ENCODE data around the gene CDC25A.

CDC25A gene

DNA sequence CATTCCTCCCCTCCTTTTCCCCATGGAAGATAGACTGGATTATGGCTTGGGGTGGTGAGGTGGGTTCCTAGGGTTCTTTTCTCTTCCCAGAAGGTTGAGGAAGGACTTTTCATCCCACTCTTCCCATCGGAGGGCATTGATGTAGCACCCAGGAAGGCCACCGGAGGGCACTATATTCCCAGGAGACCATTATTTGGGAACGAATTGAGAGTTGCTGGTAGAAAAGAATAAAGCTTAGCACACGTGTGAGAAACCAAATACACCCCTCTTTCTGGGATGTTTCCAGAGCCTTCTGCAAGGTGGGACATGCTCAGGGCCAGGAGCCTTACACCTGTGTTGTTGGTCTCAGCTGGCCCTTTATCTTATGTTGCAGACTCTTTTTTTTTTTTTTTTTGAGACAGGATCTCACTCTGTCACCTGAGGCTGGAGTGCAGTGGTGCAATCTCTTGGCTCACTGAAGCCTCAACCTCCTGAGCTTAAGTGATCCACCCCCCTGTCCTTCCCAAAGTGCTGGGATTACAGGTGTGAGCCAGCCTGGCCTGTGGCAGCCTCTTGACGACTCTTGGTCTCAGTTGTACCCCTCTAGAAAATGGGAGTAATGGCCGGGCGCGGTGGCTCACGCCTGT is 6.3 kb upstream of the CDC25A start:
- peak; percentile 53 for FAIRE-seq

DNA sequence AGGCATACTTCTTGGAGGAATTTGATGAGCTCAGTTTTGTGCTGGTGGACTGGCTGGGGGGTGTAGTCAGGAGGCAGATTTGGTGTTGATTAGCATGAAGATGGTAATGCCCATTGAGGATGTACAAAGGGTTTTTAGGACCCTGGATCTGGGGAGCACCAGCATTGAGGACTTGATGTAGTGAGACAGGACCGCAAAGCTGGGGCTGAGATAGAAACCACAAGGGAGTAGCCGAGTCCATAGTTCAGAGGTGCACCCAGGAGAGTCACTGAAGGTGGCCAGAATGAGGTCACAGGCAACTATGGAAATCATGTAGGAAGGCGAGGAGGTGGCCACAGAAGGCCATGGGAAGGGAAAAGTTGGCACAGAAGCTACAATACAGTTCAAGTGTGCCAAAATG is 2.7 kb upstream of the CDC25A start:
- no peak for FAIRE-seq

DNA sequence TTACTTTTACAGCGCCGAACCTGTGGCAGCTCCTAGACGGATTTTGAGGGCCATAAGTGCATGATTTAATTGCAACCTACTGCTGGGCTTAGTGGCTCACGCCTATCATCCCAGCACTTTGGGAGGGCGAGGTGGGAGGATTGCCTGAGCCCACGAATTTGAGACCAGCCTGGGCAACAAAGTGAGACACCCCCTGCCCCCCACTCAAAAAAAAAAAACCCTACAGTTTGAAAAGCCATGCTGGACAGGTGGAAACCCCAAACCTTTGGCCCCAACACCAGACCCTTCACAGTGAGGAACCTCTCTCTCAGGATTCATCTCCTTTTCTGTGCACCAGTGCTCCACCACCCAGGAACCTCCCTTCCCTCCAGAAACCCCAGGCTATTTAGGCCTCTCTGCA is 1.1 kb upstream of the CDC25A start:
- FAIRE-seq, result no peak

DNA sequence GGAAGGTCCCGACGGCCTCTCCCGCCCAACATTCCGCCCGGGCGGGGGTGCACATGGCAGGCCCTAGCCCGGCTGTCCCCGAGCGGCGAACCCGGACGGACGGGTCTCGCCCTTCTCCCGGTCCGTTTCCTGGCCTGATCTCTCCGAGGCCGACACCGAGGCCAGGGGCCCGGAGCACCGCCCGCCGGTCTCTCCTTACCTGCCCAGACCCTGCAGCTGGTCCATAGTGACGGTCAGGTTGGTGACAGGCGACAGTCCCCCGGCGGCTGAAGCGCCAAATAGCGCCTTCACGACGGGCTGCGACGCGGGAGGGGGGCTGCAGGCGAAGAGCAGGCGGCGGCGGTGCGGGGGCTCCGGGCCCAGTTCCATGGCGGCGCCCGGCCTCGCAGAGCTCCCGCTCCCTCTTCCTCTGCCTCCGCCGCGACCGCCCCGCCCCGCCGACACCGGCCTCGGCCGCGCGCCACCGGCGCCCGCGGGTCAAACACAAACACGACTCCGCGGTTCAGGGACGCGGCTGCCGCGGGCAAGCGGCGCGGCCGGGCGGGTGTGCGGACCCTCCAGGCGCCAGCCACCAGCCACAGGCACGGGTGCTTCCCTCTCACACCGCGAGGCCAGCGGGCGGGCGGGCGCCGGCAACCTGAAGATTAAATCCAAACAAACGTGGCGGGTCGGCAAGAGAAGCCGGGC is 495 bp downstream of the CDC25A start:
- no peak for FAIRE-seq

DNA sequence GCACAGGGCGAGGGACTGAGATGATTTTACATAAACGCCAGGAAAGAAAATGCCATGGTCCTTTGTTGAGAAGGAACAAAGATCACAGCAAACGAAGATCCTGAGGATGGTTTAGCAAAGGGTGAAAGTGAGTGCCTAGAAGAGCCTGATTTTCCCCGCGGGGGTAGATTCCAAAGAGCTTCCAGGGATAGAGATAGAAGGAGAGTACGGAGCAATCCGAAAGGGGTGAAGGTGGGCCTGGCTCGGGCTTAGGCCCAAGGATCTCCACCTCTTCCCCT is 977 bp downstream of the CDC25A start:
- FAIRE-seq, result no peak

DNA sequence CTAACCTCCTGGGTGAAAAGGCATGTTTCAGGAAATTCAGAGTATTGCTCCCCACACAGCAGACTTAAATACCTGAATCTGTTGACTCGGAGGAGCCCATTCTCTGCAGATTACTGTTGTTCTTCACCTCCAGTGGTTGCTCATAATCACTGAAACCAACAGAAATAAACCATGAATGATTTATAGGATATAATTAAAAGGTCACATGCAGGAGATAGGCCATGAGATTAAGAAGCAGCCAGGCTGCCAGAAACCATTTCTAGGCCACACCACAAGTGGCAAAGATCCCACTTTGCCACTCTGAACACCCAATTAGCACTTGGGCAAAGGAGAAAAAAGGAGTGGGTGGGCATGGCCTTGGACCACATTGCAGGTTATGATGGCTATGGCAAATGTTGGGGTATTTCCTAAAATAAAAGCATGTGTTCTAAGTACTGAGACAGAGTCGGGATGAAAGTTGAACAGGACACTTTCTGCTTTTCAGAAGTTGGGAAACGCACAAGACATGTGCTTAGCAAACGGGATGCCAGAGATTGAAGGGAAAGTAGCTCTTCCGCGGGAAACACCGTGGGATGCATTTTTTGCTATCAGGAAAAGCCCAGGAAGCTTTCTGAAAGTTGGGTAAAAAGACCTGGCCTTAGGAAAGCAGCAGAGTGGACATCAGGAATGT is 1.5 kb downstream of the CDC25A start:
- no peak for FAIRE-seq

DNA sequence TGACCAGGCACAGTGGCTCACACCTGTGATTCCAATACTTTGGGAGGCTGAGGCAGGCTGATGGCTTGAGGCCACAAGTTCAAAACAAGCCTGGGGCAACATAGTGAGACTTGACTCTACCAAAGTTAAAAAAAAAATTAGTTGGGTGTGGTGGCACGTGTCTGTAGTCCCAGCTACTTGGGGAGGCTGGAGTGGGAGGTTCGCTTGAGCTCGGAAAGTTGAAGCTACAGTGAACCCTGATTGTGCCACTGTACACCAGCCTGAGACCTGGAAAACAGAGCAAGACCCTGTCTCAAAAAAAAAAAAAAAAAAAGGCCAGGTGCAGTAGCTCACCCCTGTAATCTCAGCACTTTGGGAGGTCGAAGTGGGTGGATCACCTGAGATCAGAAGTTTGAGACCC is 3.1 kb downstream of the CDC25A start:
- FAIRE-seq, result no peak

DNA sequence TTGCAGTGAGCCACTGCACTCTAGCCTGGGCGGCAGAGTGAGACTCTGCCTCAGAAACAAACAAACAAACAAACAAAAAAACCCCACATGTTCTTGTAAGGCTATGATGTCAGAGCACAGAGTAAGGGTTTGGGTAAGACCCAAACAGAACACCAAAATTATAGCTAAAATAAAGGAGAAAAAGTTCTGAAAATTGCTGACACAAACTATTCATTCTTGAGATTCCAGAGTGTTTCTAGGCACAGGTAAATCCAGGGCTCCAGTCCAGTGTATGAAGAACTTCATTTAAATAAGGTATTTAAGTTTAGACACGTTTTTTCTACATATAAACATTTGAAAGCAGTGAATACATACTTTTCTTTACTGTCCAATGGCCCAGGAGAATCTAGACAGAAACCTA is 3.9 kb downstream of the CDC25A start:
- no peak for FAIRE-seq

DNA sequence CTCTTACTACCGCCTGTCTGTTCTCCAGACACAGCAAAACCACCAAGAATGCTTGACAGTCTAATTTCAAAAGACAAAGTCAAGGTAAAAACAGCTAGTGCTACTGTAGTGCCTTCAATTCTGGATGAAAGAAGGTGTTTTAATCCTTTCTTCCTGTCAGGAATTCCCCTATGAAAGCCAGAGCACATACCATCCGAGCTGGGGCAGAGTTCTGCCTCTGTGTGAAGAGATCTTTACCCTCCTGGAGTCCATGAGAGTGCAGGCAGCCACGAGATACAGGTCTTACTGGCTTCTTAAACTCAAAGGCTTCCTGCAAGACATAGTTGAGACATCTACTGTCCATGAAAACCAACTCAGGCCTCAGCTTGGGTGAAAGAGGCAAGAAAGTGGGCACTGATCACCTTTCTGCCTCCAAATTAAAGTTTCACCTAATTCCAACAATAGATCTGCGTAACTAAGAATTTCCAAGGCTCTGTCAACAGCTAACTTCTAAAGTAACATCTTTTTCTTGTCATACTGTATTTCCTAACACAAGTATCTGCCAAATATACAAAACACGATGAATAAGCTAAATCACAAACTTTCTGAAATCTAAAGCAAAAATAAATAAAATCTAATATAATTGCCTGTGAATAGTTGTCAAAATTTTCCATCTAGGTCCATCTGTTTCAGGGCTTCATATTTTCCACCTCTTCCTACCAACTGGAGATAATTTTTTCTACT is 7.5 kb downstream of the CDC25A start:
- FAIRE-seq, result no peak

DNA sequence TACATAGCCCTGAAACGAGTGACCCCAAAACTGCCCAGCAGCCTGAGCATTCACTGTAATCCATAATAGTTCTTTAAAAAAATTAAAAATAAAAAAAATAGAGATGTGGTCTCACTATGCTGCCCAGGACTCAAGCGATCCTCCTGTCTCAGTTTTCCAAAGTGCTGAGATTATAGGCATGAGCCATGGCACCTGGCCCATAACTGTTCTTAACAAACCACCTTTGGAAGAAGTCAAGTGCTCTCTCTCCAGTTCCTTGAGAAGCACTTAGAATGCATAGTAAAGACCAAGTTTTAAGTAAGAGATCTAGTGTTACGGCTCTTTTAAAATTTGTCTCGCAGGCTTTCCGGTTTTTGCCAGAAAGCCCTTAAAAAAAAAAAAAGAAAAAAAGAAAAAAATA is 8.2 kb downstream of the CDC25A start:
- FAIRE-seq, result peak; percentile 58

DNA sequence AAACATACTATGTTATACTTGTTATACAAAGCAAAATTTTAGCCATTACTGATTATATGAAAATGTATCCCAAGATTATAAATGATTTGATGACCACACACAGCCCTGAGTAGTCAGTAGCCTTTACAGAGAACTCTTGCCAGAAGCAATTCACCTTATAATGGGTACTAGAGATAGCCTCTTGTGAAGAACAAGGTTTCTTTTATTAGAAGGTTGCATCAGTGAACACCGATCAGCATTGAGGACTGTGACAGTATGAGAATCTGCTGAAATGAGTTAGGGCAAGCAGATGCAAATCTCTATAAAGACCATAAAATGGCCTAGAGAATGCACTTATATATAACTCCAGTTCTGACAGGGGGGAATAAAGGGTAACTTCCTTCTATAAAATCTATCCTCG is 10.1 kb downstream of the CDC25A start:
- FAIRE-seq, result no peak

DNA sequence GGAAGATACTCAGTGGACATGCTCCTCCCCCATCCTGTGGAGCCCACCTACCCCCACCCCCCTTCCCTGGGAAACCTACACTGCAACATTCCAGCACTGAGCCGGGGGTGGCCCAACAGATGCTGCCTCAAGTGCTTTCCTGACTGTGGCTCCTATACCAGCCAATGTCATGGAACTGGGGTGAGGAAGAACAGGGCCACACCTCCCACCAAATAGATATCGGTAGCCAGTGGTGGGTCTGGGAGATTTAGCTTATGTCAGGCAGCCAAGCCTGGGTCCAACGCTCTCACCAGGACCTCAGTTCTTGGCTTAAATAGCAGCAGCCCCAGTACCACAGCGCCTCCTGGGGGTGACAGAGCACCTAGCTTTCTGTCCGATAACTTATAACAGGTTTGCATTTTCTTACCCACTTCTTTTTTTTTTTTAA is 30.3 kb downstream of the CDC25A start:
- FAIRE-seq, result peak; percentile 54

DNA sequence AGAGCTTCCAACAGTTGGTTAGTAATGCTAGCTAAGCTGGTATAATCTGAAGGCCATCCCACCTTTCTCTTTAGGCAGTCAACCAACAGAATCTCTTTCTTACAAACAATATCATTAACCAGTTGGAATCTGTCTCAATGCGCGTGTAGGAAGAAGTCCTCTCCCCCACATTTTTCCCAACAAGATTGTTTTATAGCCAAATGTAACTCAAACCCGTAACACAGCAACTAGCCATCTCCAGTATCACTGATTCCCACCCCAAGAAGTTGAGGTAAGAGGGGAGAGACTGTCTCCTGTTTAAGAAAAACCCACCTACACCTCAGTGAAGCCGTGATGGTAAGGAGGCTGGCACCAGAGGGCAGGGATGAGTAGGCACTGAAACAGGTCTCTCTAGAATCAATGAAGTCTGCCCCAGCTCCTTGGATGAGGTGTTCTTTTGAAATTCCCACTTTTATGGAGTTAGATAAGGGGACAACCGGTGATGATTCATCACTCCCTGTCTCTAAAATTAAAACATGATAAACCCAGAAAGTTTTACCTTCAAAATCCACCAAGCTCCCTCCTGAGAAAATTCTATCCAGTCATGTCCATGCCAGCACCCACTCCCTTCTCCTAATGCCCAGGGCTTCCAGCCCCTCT is 30.9 kb downstream of the CDC25A start:
- FAIRE-seq, result no peak

DNA sequence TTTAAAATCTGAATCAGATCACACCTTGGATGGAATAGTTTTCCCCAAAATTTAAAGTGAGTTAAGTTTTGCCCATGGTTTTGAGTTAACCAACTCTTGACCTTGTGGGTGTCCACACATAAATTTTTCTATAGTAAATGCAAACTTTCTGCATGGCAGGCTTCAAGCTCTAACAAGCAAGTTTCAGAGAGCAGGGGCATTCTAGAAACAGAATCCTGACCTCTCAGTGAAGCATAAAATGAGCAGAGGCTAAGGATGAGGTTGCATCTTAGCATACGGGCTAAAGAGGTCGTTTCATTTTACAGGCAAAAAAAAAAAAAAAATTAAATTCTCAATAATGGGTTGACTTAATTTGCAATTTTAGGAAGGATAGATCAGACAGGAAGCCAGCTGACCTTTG is 32.1 kb downstream of the CDC25A start:
- FAIRE-seq, result no peak

DNA sequence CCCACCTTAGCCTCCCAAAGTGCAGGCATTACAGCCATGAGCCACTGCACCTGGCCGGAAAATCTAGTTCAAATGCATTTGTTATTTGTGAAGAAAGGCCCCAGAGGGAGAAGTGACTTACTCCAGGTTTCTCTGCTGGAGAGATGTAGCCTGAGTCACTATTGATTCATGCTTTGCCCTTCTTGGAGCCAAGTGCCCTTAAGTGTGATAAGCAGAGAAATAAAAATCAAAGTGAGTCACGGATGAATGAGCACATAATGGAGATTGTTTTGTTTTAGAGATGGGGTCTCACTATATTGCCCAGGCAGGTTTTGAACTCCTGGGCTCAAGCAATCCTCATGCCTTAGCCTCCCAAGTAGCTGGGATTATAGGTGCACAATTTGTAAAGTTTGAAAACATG is 33.1 kb downstream of the CDC25A start:
- no peak for FAIRE-seq

DNA sequence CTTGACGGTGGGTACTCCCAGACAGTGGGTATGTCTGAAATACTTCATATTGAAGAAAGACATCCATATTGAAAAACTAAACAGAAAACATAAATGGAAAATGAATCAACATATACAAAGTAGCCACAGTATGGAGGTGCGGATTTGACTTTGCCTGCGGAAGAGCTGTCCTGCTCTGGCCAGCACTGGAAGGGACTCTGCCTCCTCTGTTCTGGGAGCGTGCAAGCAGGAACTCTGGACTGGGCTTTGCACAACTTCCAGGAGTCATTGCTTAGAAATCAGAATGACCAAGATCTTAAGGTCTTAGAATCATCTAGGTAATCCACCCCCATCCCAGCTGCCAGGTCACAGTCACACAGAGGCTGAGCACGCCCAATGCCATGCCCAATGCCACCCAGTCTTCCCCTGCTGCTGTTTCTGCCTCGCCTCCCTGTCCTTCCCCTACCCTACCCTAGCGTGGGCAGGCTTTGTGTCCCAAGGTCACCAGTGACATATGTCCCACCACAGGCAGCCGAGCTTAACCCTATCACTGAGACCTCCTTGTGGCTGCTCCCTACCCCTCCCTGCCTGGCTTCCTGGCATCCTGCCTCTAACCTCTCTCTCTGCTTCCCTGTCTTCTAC is 36.3 kb downstream of the CDC25A start:
- no peak for FAIRE-seq

DNA sequence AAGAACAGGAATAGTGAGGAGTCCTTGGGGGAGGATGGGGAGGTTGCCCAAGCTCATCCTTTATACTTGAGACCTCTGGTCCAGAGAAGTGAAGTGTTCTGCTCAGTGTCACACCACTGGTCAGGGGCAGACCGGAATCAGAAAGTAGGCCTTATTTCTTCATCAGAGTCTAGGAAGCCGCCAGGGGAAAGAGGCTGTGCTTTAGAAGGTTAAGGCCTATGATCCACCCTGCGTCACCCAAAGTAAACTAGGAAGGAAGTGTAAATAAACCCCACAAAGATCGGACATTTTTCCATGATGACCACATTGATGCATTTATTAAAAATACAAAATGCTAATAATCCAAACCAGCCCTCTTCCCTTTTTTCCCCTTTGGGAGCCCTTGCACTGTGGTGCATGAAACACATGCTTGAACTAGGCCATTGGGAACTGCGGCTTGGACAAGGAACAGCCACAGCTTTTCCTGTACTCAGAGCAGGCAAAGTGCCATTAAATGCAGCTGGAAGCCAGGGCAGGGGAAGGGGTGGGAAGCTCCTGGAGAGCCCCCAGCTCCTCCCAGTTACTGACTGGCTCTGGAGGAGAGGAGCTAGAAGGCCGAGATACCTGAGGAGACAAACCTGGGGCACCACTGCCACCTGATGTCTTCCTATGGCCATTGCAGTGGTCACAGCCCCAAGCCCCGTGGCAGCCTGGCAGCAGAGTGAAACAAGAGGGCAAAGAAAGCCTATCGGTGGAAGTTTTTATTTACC is 37.0 kb downstream of the CDC25A start:
- FAIRE-seq, result peak; percentile 89

DNA sequence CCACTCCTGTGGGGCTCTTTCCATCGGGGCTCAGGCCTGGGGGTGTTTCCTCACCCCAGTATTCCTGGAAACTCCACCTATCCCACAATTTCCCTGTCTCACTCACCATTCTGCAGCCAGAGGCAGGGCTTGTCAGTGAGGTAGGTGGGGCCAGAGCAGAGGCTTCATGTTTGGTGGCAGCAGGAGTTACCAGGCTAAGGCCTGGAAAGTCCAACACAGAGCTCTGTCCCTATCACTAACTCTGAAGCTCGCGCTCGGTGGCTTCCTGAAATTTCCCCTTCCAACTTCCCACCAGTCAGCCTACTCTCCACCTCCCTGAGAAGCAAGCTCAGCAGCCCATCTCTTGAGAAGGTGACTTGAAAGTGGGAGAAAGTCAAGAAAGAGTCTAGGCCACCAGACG is 44.2 kb downstream of the CDC25A start:
- no peak for FAIRE-seq

DNA sequence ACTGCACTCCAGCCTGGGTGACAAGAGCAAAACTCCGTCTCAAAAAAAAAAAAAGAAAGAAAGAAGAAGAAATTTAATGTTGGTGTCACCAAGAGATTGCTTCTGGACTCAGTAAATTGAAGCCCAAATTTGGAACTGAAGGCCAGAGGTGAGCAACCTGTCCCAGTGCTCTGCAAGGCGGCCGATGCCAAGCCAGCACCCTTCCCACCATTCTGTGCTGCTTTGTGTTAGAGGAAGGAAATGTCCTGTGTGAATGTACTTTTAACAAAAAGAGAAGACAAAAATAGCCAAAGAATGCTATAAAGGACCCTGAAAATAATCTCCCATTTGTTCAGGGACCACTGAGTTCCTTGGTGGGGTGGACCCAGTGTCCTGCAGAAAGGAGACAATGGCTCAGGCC is 44.6 kb downstream of the CDC25A start:
- no peak for FAIRE-seq

DNA sequence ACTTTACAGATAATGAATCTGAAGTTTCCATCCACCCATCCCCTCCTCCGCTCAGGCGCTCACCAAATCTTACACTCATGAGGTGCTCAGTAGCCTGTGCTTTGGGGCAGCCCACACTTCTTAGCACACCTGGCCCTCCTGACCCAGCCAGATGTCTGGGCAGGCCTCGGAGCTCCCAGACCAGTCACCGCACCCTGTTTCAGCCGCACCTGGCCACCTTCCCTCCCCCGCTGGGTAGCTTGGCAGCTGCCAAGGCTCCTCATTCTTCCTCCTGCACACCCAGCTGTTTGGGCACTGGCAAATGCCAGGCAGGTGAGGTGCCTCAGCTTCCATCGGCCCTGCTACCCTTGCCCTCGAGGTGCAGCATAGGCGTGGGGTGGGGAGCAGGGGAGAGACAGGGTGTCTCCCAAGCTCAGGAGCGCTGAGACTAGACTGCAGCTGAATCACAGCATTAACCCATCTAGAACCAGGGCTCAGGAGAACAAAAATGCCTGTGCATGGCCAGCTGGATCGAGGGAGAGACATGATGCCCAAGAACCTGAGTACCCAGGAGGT is 45.8 kb downstream of the CDC25A start:
- no peak for FAIRE-seq

DNA sequence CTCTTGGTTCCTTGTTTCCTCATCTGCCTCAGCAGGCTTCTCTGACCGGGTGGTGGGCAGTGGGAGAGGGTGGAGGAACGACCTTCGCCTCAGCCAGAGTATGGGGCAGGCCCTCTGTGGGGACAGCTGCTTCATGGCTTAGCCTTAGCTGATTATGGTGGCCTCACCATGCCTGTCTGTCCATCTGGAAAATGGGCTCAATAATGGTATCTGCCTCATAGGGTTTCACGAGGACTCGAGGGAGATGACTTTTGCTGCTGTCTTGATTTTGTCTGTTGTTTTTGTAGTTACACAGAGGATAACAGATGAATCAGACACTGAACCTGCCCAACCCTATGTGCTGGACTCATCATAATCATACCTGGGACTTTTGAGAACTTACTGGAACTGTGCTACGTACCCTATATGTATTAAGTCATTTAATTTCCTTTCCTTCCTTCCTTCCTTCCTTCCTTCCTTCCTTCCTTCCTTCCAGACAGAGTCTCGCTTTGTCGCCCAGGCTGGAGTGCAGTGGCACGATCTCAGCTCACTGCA is 46.5 kb downstream of the CDC25A start:
- FAIRE-seq, result no peak
